Gastrocnemius medialis (tissue), 4 donors: ENCODE measurements around the gene ADCY4.

ENCODE experiments used
- POLR2A ChIP-seq, 2 donors: fragments of 450-650 bp; IDR thresholded peaks; one replicate each; pipeline ENCODE4 v1.6.1; 2017; ENCODE audit warnings: antibody characterized with exemption in 2 of 2, mild to moderate bottlenecking in 2 of 2, moderate library complexity in 2 of 2
- TF ChIP-seq, protein P1 (sequence below), 5 experiments: fragments of 450-650 bp in 3 of 5; fragments of 200-600 bp in 2 of 5; sonication (generic) in 2 of 5; IDR thresholded peaks in 4 of 5; conservative IDR thresholded peaks in 1 of 5; 1 replicate in 4 of 5; 2 replicates in 1 of 5; pipeline ENCODE4 v1.5.1; 2016 to 2019; ENCODE audit warnings: antibody characterized with exemption in 5 of 5, mild to moderate bottlenecking in 3 of 5, moderate library complexity in 3 of 5

DNA sequence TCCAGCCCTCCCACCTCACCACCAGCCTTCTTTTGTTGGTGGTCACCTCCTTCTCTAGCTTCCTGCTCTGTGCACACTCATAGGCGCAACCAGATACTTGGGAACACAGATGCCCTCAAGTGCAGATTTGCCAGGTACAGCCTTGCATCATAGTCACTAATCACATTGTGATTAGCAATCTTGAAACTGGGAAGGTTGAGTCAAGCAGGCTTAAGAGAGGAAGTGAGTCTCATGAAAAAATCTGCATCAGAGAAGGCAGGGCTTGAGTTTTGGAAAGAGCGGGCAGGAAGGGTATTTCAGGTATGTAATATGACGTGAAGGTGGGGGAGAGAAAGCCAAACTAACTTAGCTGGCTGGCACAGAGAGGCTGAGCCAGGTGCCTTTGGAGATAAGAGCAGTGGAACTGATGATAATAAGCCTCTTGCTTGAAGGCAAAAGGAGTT lies 60.7 kb downstream of the ADCY4 start:
- TF ChIP-seq, protein P1, sequence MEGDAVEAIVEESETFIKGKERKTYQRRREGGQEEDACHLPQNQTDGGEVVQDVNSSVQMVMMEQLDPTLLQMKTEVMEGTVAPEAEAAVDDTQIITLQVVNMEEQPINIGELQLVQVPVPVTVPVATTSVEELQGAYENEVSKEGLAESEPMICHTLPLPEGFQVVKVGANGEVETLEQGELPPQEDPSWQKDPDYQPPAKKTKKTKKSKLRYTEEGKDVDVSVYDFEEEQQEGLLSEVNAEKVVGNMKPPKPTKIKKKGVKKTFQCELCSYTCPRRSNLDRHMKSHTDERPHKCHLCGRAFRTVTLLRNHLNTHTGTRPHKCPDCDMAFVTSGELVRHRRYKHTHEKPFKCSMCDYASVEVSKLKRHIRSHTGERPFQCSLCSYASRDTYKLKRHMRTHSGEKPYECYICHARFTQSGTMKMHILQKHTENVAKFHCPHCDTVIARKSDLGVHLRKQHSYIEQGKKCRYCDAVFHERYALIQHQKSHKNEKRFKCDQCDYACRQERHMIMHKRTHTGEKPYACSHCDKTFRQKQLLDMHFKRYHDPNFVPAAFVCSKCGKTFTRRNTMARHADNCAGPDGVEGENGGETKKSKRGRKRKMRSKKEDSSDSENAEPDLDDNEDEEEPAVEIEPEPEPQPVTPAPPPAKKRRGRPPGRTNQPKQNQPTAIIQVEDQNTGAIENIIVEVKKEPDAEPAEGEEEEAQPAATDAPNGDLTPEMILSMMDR (IDR thresholded peaks at IDR 0.05 in 4 of 5, conservative IDR thresholded peaks at IDR 0.05 in 1 of 5), result no peak
- no peak for TF ChIP-seq POLR2A (IDR thresholded peaks at IDR 0.05)
